Vein endothelial cell (primary cell): Measurements from ENCODE around the gene ROR2. TPM values are rescaled to one million over a fixed set of nuclear protein-coding genes. Genes with fewer than 3 reads are reported as not detected.

Source experiments
- small RNA-seq: library from RNA; depleted of rRNA; stranded (forward); fragments of <200 nt; gene quantifications from one replicate; pipeline ENCODE3, GENCODE V24; 2012
- total RNA-seq: library from RNA; depleted of rRNA; stranded (reverse); fragments of >200 nt; gene quantifications from 2 replicates; pipeline ENCODE4 v1.2.3, GENCODE V29; 2012

ROR2 gene
- under 0.01 TPM in 1 of 2 replicates, not detected in the other for total RNA-seq

GRCh38 chr9:91949946-91950664, at the start of gene ROR2:
Gene ROR2, minus strand, starts transcription at chr9:91950228.

Small RNA genes within 50 kb of the gene (small RNA-seq; reads per million reads assigned to genes)
- not detected for gene MIR3910-1

Other genes with a start within 250 kb of the ROR2 start
- gene SPTLC1, start 165.2 kb upstream of the ROR2 start, total RNA-seq, result 109 and 110 TPM in 2 replicates